ENCODE results near the gene NDUFV2.
"Not testable (repeated sequence)": the region's sequence is repeated elsewhere in the genome, so short reads cannot be mapped to it uniquely, and the experiment has no call there.

Gene NDUFV2

GRCh38 chr18:9091066-9091476 is 11.4 kb upstream of the NDUFV2 start:
- no peak for DNase-seq (ENCODE audit: low spot score)

GRCh38 chr18:9092665-9093064 is 9.8 kb upstream of the NDUFV2 start:
- peak; percentile 58 for DNase-seq (ENCODE audit: low spot score)

GRCh38 chr18:9093109-9093508 is 9.4 kb upstream of the NDUFV2 start:
- DNase-seq (ENCODE audit: low spot score): not testable (repeated sequence)

GRCh38 chr18:9094307-9095226 is 7.9 kb upstream of the NDUFV2 start:
- DNase-seq (ENCODE audit: low spot score): no peak

GRCh38 chr18:9095297-9096006 is 7.0 kb upstream of the NDUFV2 start:
- no peak for DNase-seq (ENCODE audit: low spot score)

GRCh38 chr18:9096007-9096371 is 6.5 kb upstream of the NDUFV2 start:
- DNase-seq (ENCODE audit: low spot score): no peak

GRCh38 chr18:9096685-9097084 is 5.8 kb upstream of the NDUFV2 start:
- no peak for DNase-seq (ENCODE audit: low spot score)

- no peak for DNase-seq (ENCODE audit: low spot score)
Observed at GRCh38 chr18:9097349-9097748, 5.2 kb upstream of the NDUFV2 start.

GRCh38 chr18:9100796-9101195 is 1.7 kb upstream of the NDUFV2 start:
- DNase-seq (ENCODE audit: low spot score): no peak

GRCh38 chr18:9101730-9102507 is 580 bp upstream of the NDUFV2 start:
- DNase-seq (ENCODE audit: low spot score): peak; percentile 86

GRCh38 chr18:9103376-9103873 is 926 bp downstream of the NDUFV2 start:
- DNase-seq (ENCODE audit: low spot score): peak; percentile 19

- DNase-seq (ENCODE audit: low spot score): no peak
Observed at GRCh38 chr18:9104244-9104901, 1.9 kb downstream of the NDUFV2 start.

GRCh38 chr18:9105420-9105819 is 2.9 kb downstream of the NDUFV2 start:
- DNase-seq (ENCODE audit: low spot score): no peak

GRCh38 chr18:9106094-9106493 is 3.6 kb downstream of the NDUFV2 start:
- no peak for DNase-seq (ENCODE audit: low spot score)

GRCh38 chr18:9106800-9107584 is 4.5 kb downstream of the NDUFV2 start:
- no peak for DNase-seq (ENCODE audit: low spot score)

- DNase-seq (ENCODE audit: low spot score): no peak
Observed at GRCh38 chr18:9108911-9109310, 6.4 kb downstream of the NDUFV2 start.

- DNase-seq (ENCODE audit: low spot score): no peak
Observed at GRCh38 chr18:9109523-9109922, 7.0 kb downstream of the NDUFV2 start.

GRCh38 chr18:9113468-9114149 is 11.1 kb downstream of the NDUFV2 start:
- no peak for DNase-seq (ENCODE audit: low spot score)

- DNase-seq (ENCODE audit: low spot score): no peak
Observed at GRCh38 chr18:9115984-9116383, 13.5 kb downstream of the NDUFV2 start.

Data from kidney capillary endothelial cell (primary cell).